TTC549 (cell line): ENCODE data around the gene LRMDA.
"Not testable (repeated sequence)": the region's sequence is repeated elsewhere in the genome, so short reads cannot be mapped to it uniquely, and the experiment has no call there.

ENCODE experiments used
- FAIRE-seq: peaks from 2 replicates; lab custom pipeline; 2012; peaks lifted over from hg19 to GRCh38; lab: Jason Lieb, UNC

Gene LRMDA

DNA sequence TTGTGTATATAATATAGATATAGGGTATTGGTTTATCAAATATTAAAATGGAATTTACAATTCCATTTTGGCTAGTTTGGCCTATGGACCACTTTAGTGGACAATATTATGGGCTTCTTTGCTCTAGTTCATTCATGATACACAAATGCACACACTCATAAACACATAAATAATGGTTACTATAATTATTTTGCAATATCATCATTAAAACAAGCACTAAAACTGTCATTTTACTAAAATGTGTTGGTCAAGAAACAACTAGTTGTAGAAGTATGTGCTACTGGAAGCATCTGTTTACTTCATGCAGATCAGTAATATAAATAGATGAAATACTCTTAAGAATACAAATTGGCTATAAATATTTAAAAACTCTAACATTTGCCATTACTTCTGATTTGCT is 1131.9 kb downstream of the LRMDA start:
- no peak for FAIRE-seq

- FAIRE-seq = no peak
Measured at GRCh38 chr10:76572021-76572420, 1140.6 kb downstream of the LRMDA start.

GRCh38 chr10:76576276-76576962 is 1145.0 kb downstream of the LRMDA start:
- no peak for FAIRE-seq

DNA sequence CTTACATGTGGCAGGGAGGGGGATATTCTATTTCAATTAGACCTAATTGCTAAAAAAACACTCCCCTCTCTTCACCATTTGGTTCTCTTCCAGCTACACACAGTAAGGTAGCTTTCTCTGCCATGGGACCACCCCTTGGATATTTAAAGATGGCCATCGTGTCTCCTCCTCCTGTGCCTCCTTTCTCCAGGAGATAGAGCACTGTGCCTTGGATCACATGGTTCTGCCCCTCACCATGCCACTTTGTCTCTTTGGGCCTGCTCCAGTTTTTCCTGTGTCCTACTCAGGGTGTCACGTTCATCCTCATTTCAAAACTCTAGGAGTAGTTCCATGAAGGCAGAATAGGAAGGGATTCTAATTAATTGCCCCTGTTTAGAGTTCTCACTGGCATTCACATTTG is 1146.0 kb downstream of the LRMDA start:
- FAIRE-seq = no peak

- FAIRE-seq = no peak
Measured at GRCh38 chr10:76581506-76582256, 1150.3 kb downstream of the LRMDA start.

GRCh38 chr10:76582531-76582930 is 1151.1 kb downstream of the LRMDA start:
- FAIRE-seq = no peak

DNA sequence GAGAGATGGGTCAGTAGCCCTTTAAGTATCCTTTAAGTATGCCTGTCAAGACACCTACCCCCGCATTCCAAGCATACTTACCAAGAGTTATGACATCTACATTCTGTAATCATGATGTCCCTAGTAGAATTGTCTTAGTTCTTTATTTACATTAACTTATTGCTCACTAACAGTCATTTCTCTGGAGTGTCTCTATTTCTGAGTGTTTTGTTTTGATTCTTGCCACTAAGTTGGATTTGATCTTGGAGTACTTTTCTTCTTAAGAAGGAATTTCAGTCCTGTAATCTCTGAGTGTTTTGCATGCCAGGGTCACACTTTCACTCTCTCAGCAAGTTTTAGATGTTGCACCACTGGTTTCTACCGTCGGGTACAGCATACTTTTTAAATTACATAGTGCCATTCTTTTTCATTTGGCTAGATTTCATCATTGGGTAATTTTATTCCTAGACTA is 1152.3 kb downstream of the LRMDA start:
- FAIRE-seq = no peak

GRCh38 chr10:76584466-76584865 is 1153.0 kb downstream of the LRMDA start:
- not testable (repeated sequence) for FAIRE-seq
